Measurements from ENCODE around the gene PACSIN3. TPM values are rescaled to one million over a fixed set of nuclear protein-coding genes. Genes with fewer than 3 reads are reported as not detected.

PACSIN3 gene
- total and polyA plus RNA-seq, 2 of the 13 experiments (the other 11 are each of a cell fraction or from before 2014, with no cell fraction given), result 47.9 to 93.3 TPM

- Histone ChIP-seq H4K20me1 (ENCODE audit: insufficient read depth, low read length) (no peaks in the 10 kb centered on the region), H3K36me3 (replicated peaks in 1 of 2; ENCODE audit: control insufficient read depth in 1 of 2, insufficient read depth in 2 of 2, low read length in 2 of 2) (peaks cover 0 to 1% of the 10 kb centered on the region in 2 experiments; a peak in 2 of 5 replicates), H3K9ac (ENCODE audit: insufficient read depth, low read depth, low read length) (no peak overlapping the region), H3K4me2 (ENCODE audit: low read depth, low read length) (no peak overlapping the region), H3K79me2 (ENCODE audit: insufficient read depth, low read length) (no peaks in the 10 kb centered on the region), H2AFZ (ENCODE audit: low read length) (no peak overlapping the region), H3K27me3 (ENCODE audit: control insufficient read depth in 1 of 2, insufficient read depth in 2 of 2, low read length in 2 of 2) (no peaks in the 10 kb centered on the region; a peak in 1 of 5 replicates), H3K27ac (ENCODE audit: extremely low read length, insufficient read depth, low read length) (no peak overlapping the region), H3K4me3 (replicated peaks in 1 of 3; ENCODE audit: insufficient read depth in 1 of 3, low read depth in 2 of 3, low read length in 3 of 3) (no peak overlapping the region), H3K4me1 (ENCODE audit: insufficient read depth, low read length) (no peaks in the 10 kb centered on the region), H3K9me3 (ENCODE audit: low read length) (no peaks in the 10 kb centered on the region)
- in situ Hi-C loops (cut with HindIII; ENCODE audit: extremely low pct_ligation_motif_present, low pct_unique_long_range_greater_than_20kb), result loop anchor here (5.0 kb wide), 1 partner anchor 236 kb away; the partner anchor contains the start of gene LRP4
- peak; percentile 63 for DNase-seq (ENCODE audit: low spot score)
- POLR2A ChIA-PET, result interaction anchor here (0.6 to 1.2 kb wide), 3 partner anchors 10 to 706 kb away, joined by 3 to 8 read pairs (median 3); no protein-coding TSS in a partner anchor
- ATAC-seq, result peak; percentile 83
- 56% methylated on average over 11 of the region's 11 CpGs for WGBS (ENCODE audit: low lambda C conversion rate)
- FAIRE-seq, result peak; percentile 95
- CTCF ChIA-PET (ENCODE audit: low intra/inter-chr PET ratio, low total read pairs), result interaction anchor here (0.6 to 3.1 kb wide), 3 partner anchors 233 to 263 kb away, joined by 3 to 57 read pairs (median 15); no protein-coding TSS in a partner anchor
- BruUV-seq (replicated peaks), result no TSS peak
- intact Hi-C loops (cut with micrococcal nuclease; ENCODE audit: unreplicated experiment), result loop anchor here (1.0 kb wide), 4 partner anchors 149 to 264 kb away; no protein-coding TSS in a partner anchor
- TF ChIP-seq BCLAF1 (IDR thresholded peaks at IDR 0.05), result no peak
- TF ChIP-seq IKZF5 (CRISPR knock-in tag; IDR thresholded peaks at IDR 0.05), result no peak
- no peak for TF ChIP-seq ATF7-NPFF (CRISPR knock-in tag; IDR thresholded peaks at IDR 0.05; ENCODE audit: low read depth)
- TF ChIP-seq HNF4G (IDR thresholded peaks at IDR 0.05; ENCODE audit: borderline replicate concordance, low read depth, low read length), result peak; percentile 75; the same call in 1 of the 2 replicates
- TF ChIP-seq HNF4G (CRISPR knock-in tag; IDR thresholded peaks at IDR 0.05; ENCODE audit: borderline replicate concordance, low read depth), result no peak
- TF ChIP-seq SNAPC5 (CRISPR knock-in tag; IDR thresholded peaks at IDR 0.05; ENCODE audit: borderline replicate concordance), result no peak
- TF ChIP-seq TMF1 (CRISPR knock-in tag; IDR thresholded peaks at IDR 0.05; ENCODE audit: low read depth), result no peak
- TF ChIP-seq ZBTB37 (CRISPR knock-in tag; IDR thresholded peaks at IDR 0.05), result no peak
- TF ChIP-seq ZNF44 (CRISPR knock-in tag; IDR thresholded peaks at IDR 0.05), result no peak
- no peak for TF ChIP-seq ZNF768 (CRISPR knock-in tag; IDR thresholded peaks at IDR 0.05)
- TF ChIP-seq BCL6 (CRISPR knock-in tag; IDR thresholded peaks at IDR 0.05), result no peak
Observed at GRCh38 chr11:47152953-47153950, 33.0 kb downstream of the PACSIN3 start.
